Head of caudate nucleus (tissue), 42 donors: Measurements from ENCODE around the gene NOXA1.
A peak's percentile ranks its signal among the peaks of the same experiment; 100 is the strongest.
"Not testable (repeated sequence)": the region's sequence is repeated elsewhere in the genome, so short reads cannot be mapped to it uniquely, and the experiment has no call there.

Experiments
- DNase-seq, 42 donors: peaks; one replicate each; pipeline versions ENCODE4 v3.0.0 to v3.0.0-alpha.2; 2020 to 2021; ENCODE audit warnings: mixed read lengths in 7 of 42
- intact Hi-C: fragments of 100-400 bp; cut with DNase I; formaldehyde crosslinking; loops from one replicate; pipeline ENCODE4 v1.15.0; 2022

NOXA1 gene

DNA sequence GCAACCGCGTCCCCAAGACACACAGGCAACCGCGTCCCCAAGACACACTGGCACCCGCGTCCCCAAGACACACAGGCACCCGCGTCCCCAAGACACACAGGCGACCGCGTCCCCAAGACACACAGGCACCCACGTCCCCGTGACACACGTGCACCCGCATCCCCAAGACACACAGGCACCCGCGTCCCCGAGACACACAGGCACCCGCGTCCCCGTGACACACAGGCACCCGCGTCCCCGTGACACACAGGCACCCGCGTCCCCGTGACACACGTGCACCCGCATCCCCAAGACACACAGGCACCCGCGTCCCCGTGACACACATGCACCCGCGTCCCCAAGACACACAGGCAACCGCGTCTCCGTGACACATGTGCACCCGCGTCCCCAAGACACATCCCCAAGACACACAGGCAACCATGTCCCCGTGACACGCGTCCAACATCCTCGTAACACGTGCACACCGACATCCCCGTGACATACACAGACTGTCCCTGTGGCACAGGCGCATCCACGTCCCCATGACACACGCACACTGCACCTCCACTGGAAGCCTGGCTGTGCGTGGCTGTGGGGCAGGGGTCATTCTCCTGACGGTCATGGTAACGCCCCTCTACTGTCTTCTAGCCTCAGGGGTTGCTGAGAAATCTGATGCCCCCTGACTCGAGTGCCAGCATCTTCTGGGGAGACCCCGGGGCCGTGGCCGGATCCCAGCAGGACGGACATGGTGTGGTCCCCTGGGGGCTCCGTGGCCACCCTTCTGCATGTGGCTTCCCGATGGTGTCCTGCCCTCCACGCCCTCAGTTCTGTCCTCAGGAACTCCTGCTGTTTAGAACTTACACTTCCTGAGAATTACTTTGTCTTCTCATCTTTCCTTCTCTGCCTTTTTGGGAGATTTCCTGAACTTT, 24.4 kb upstream of the NOXA1 start:
- no peak for DNase-seq

DNA sequence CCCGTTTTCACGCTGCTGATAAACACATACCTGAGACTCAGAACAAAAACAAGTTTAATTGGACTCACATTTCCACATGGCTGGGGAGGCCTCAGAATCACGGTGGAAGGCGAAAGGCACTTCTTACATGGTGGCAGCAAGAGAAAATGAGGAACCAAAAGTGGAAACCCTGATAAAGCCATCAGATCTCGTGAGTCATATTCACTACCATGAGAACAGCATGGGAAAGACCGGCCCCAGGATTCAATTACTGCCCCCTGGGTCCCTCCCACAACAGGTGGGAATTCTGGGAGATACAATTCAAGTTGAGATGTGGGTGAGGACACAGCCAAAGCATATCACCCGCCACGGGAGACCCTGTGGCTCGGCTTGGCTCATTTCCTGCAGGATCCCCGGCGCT, 20.4 kb upstream of the NOXA1 start:
- intact Hi-C loops = no loop called here
- no peak for DNase-seq

More for the DNA sequence above, 24.4 kb upstream of the NOXA1 start:
- intact Hi-C loops = no loop called here

DNA sequence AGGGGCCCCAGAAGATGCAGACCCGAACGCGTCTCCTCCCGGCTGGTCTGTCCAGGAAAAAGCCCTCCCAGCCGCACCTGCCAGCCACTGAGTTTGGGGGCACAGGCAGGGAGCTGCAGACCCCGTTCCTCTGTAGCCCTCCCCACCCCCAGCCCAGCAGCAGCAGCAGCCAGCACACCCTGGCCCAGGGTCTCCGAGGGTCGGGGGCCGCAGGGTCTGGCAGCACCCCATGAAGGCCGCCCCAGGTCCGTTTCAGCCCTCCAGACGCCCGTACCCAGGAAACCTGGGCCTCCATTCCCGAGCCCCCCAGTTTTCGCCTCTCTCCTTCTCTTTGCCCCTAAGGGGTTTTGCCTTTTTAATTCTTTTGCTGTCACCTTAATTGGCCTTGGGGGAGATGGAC, 19.9 kb upstream of the NOXA1 start:
- intact Hi-C loops = no loop called here
- DNase-seq = no peak

DNA sequence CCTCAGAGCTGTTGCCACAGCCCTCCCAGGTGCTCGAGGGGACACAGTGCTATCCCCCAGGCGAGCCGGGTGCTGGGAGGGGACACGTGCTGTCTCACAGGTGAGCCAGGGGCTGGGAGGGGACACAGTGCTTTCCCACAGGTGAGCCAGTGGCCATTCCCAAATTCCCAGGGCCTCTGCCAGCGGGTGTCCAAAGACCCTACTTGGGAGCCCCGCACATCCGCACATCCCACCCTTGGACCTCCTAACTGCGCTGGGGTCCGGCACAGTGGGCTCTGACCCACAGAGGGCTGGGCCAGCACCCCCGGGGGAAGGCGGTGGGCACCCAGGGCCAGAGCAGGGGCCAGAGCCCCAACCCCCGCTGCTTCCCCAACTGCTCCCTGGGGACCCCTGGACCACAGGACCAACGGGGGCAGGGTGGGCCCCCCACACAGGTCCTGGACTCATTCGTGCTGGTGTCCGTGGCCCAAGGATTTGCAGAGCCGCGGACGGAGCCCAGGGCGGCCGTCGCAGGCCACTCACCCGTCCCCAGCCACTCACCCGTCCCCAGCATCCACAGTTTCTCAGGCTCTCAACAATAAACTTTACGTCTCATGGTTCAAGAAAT, 18.1 kb upstream of the NOXA1 start:
- intact Hi-C loops = no loop called here
- no peak for DNase-seq

DNA sequence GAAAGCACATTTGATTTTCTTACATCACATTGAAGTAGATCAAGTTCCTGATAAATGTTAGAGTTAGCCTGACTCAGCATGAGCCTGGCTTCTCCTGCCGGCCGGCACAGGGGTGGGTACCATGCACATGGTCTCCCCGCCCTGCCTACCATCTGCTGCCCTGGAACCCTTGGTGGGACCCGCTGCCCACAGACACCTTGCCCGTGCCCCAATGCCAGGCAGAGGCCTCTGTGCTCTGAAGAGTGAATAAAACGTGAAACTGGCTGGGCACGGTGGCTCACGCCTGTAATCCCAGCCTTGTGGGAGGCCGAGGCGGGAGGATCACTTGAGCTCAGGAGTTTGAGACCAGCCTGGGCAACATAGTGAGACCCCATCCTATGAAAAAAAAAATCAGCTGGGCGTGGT, 17.5 kb upstream of the NOXA1 start:
- no peak for DNase-seq
- intact Hi-C loops = no loop called here

DNA sequence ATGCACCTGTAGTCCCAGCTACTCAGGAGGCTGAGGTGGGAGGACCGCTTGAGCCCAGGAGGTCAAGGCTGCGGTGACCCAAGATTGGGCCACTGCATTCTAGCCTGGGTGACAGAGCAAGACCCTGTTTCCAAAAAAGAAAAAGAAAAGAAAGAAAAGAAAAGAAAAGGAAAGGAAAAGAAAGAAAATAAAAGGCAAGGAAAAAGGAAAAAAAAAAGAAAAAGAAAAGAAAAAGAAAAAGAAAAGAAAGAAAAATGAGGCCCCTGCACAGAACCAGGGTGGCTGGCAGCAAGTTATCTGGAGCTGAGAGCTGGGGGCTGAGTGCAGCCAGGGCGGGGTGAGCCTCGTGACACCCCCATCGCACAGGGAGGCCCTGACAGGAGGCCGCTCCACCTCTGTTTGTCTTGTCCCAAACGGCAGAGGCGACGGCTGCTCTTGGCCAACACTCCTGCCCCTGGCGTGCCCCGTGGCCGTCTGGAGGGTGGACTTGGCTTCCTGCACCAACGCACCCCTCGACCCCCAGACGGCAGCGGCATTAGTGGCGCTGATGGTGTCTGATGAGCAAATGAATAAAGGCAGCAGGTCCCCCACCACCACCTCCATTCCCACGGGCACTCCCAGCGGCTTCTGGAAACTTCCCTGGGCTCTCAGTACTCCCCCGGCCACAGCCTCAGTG, 17.0 kb upstream of the NOXA1 start:
- intact Hi-C loops = no loop called here
- DNase-seq = no peak

DNA sequence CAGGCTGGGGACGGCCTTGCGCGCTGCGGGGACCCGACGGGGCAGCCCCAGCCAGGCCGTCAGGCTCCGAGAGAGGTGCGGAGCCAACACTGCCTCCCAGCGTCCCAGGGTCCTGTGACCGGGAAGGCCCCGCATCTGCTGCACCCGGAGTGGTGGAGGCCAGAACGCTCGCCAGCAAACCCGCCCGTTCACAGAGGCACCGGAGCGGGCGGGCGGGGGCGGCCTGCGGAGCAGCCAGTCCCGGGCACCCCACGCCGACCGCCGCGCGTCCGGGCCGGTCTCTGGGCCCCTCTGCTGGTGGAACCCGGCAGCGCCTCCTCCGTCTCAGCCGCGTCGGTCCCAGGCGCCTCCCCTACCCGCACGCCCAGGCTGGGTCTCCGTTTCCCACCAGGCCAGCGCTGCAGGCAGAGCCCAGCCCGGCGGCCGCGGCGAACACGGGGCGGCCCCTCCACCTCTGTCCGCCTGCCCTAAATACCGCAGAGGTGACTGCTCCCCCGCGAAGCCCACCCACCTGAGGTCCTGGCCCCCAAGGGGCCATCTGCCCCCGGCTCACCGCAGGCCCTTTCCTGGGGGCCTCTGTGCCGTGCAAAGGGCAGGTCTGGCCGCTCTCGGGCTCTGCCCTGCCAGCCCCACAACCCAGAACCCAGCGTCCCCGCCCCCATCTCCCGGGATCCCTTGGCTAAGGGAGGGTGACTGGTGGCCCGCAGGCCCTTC, 16.2 kb upstream of the NOXA1 start:
- peak in 41 of 42 donors; percentile 16 to 84 (median 68) for DNase-seq

DNA sequence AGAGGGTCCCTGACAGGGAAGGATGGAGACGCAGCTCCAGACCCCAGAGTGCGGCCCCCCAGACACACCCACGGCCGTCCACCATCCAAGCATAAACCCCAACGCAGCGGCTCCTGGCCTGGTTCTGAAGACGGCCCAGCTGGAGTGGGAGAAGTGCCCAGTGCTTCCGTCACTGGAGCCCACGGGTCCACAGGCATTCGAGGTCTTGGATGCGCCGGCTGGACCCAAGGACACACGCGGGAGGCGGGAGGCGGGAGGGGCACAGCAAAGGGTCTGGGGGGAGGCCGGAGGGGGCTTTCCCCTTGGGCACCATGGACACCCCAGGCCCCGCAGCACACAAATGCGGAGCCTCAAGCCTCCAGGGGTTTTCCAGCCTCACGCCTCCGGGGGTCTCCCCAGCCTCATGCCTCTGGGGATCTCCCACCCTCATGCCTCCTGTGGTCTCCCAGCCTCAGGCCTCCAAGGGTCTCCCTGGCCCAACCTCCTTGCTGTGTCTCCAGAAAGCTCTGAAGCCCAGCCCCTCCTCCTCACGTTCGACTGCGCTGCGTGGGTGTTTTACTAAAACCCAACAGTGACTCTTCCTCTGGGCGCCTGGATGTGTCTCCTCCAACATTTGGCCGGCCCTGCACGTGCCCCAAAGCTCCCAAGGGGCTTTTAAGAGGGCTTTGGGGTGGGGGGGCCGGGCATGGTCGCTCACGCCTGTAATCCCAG, 15.4 kb upstream of the NOXA1 start:
- peak in 8 of 42 donors; percentile 18 to 53 (median 33) for DNase-seq
- intact Hi-C loops = no loop called here

More for the DNA sequence above, 16.2 kb upstream of the NOXA1 start:
- intact Hi-C loops = no loop called here

DNA sequence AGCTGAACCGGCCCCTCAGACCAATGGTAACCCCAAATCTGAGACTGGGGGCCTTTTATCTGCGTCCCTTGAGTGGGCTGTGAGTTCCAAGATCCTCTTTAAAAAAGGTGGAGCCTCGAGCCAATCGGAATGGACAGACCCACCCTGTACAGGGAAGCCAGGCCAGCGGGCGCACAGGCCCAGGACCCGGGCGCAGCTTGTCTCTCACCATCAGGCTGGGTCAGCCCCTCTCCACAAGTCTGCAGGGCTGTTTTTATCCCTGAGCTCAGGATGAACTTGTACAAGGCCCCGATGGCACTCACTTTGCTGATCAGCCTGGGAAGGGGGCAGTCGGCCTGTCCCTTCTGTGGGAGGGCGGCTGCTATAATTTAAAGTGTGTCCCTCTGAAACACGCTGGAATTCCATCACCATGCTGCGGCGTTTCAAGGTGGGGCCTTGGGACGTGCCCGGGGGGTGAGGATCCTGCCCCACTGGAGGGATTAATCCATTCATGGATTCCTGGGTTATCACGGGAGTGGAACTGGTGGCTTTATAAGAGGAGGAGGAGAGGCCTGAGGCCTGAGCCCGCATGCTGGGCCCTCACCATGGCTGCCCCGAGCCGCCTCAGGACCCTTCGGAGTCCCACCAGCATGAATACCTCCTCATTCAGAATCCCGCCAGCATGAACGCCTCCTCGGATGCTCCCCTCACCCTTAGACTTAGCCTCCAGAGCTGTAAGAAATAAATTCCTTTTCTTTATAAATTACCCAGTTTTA, 14.4 kb upstream of the NOXA1 start:
- DNase-seq = no peak
- intact Hi-C loops = no loop called here

DNA sequence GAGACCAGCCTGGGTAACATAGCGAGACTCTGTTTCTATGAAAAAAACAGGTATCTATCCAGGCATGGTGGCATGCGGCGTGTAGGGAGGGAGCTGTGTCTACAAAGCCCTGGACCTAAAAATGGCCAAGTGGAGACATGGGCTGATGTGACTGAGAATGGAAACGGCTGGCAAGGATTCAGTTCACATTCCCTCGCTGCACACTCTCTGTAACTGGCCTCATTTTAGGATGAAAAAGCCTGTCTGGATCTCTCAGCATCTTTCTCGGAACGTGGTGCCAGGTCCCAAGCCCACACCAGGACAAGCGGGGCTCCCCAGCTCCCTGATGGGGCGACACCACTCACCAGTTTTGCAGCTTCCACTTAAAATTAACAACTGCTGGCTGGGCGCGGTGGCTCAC, 13.7 kb upstream of the NOXA1 start:
- DNase-seq = no peak
- intact Hi-C loops = no loop called here

DNA sequence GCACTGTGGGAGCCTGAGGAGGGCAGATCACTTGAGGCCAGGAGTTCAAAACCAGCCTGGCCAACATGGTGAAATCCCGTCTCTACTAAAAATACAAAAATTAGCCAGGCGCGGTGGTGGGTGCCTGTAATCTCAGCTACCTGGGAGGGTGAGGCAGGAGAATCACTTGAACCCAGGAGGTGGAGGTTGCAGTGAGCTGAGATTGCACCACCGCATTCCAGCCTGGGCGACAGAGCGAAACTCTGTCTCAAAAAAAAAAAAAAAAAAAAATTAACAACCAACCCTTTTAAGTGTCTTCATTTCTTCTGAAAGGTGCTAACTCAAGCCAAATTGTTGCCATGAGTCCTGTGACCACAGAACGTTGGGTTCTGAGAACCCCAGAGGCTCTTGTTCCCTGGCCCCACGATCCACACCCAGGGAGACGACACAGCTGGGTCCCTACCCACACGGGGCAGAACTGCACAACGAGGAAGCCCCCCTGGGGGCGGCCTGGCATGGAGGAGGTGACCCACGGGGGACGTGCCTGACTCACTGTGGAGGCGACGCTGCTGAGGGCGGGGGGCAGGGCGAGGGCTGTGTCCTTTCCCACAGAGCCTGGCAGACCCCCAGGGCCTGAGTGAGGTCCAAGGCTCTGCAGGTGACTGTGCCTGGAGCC, 12.8 kb upstream of the NOXA1 start:
- DNase-seq, intact Hi-C loops: not testable (repeated sequence)

DNA sequence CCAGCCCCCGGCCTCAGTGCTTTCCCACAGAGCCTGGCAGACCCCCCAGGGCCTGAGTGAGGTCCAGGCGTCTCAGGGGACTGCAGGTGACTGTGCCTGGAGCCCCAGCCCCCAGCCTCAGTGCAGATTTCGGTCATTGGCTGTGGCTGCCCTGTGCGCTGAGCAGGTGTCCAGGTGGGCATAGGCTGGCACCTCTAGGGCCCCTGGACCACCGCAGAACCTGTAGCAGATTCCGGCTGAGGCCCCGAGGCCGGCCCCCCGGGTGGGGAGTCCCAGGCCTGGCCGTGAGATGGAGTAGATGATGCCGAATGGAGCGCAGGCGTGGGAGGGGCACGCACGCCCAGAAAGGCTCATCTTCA, 12.3 kb upstream of the NOXA1 start:
- no peak for DNase-seq
- intact Hi-C loops = no loop called here

DNA sequence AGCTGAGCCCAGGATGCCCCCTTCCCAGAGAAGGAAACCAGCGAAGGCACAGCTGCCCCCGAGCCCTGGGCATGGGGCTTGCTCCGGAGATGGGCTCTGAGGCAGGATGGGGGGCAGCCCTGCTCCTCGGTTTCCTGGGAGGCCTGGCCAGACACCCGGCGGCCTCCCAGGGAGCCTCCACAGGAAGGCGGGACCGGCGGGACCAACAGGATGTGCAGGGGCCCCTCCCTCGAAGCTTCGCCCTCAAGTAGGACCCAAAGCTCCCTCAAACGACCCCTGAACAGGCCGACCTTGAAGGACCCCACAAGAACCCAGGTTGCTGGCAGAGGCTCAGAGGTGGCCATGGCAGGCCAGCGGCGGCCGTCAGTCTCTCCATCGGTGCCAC, 11.9 kb upstream of the NOXA1 start:
- intact Hi-C loops = no loop called here
- no peak for DNase-seq

DNA sequence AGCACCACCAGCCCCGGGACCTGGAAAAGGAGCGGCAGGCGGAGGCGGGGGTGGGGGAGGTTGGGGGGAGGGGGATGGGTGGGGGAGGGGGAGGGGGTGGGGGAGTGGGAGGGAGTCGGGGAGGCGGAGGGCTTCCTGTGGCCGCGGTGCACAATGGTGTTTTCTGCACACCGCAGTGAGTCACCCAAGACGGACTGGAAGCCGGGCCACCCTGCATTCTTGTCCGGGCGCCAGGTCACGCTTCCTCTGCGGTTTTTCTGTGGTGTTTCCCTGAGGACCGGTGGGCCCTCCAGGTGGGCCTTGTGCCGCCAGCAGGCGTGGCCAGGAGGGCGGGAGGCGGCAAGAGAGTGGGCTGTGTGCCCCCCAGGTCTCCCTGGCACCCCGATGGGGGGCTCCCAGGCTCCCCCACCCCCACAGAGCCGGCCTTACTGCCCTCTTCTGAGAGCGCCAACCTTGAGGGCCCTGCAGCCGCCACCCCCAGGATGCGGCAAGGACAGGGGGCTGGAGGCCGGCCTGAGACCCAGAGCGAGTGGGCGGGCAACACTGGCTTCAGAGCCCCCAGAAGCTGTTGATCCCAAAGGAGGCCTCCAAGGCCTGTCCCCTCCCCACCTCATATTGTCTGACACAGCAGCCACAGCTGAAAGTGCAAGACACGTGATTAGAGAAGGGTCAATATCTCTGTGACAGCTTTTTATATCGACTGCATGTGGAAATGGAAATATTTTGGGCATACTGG, 11.4 kb upstream of the NOXA1 start:
- intact Hi-C loops = no loop called here
- peak in 5 of 42 donors; percentile 21 to 51 (median 47) for DNase-seq

DNA sequence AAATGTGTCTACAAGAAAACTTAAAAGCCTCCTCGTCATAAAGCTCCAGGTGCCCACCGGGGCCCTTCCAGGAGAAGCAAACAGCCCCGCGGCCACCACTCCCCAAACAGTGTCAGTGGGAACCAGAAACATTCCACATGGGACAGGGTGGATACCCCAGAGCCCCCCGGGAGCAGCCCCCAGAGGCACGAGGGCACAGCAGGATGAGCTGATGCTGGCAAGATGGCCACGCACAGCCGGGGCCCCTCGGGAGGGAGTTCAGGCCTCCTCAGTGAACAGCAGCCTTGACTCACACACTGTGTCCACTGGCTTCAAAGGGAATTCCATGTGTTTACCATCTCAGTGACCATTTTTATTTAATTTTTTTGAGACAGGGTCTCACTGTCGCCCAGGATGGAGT, 10.8 kb upstream of the NOXA1 start:
- no peak for DNase-seq

DNA sequence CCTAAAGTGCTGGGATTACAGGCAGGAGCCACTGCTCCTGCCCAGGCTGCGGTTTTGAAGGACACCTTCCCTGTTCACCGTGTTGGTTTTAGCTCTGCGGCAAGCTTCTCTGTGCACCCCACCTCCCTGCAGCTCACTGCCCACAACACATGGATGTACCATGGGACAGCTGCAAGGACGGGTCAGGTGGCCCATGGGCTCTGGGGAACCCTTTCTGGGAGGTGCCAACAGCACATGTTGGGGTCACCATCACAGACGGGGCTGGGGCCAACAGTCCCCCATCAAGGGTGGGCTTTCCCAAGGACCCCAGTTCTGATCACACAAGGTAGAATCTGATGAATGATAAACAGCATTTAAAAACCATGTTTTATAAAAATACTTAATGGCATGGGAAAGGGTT, 7.7 kb upstream of the NOXA1 start:
- intact Hi-C loops = no loop called here
- DNase-seq = no peak

More for the DNA sequence above, 10.8 kb upstream of the NOXA1 start:
- intact Hi-C loops = no loop called here

DNA sequence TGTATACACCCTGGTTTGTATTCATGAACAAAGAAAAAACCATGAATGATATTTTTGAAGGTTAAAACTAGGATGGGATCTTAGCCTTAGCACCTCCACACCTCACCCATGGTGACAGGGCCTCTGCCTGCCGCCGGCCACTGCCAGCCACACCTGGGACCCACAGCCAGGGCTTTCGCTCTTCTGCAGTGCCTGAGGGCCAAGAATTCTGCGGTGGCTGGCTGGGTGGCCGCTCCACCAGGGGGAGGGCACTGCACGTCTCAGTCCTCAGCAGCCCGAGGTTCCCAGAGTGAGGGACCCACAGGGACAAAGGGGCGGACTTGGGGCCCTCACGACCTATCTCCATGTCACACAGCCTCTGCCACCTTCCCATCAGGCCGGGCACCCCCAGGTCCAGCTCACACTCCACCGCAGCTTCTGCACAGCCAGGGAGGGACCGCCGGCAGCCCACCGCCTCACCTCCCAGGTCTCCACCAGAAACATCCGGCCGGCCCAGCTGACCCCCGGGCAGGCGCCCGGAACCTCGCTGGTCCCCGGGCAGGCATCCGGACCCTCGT, 7.1 kb upstream of the NOXA1 start:
- intact Hi-C loops = no loop called here
- DNase-seq = no peak
